Loucy (cell line): ENCODE measurements around the gene FGG.

ENCODE experiments used
- EZH2phosphoT487 ChIP-seq: fragments of 200-600 bp; IDR thresholded peaks from 2 replicates; pipeline ENCODE4 v1.6.1; 2018; ENCODE audit warnings: antibody characterized with exemption, mild to moderate bottlenecking, moderate library complexity, borderline replicate concordance
- TF ChIP-seq, protein P1 (sequence below): fragments of 200-600 bp; sonication (generic); conservative IDR thresholded peaks from 2 replicates; pipeline ENCODE4 v1.5.1; 2014; ENCODE audit warnings: mild to moderate bottlenecking, antibody characterized with exemption, low read length

DNA sequence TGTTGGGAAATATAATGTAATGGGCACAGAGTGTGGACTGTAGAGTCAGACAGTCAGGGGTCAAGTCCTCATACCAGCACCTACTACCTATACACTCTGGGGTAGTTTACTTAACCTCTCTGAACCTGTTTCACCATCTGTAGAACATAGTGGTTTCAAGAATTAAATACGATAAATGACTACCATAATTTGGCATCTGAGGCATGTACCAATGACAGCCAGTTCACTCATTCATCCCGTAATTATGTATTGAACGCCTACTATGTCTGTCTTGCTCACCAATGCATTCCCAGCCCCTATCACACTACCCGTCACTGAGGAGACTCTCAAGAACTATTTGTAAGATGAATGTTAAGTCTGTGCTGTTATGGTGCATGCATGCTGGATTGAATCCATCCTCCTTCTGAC, 51.6 kb downstream of the FGG start:
- TF ChIP-seq, protein P1, sequence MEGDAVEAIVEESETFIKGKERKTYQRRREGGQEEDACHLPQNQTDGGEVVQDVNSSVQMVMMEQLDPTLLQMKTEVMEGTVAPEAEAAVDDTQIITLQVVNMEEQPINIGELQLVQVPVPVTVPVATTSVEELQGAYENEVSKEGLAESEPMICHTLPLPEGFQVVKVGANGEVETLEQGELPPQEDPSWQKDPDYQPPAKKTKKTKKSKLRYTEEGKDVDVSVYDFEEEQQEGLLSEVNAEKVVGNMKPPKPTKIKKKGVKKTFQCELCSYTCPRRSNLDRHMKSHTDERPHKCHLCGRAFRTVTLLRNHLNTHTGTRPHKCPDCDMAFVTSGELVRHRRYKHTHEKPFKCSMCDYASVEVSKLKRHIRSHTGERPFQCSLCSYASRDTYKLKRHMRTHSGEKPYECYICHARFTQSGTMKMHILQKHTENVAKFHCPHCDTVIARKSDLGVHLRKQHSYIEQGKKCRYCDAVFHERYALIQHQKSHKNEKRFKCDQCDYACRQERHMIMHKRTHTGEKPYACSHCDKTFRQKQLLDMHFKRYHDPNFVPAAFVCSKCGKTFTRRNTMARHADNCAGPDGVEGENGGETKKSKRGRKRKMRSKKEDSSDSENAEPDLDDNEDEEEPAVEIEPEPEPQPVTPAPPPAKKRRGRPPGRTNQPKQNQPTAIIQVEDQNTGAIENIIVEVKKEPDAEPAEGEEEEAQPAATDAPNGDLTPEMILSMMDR: no peak
- no peak for TF ChIP-seq EZH2phosphoT487
